Type B pancreatic cell (in vitro differentiated cells): Measurements from ENCODE around the gene NR1D2. TPM values are rescaled to one million over a fixed set of nuclear protein-coding genes. Genes with fewer than 3 reads are reported as not detected.
"Not testable (repeated sequence)": the region's sequence is repeated elsewhere in the genome, so short reads cannot be mapped to it uniquely, and the experiment has no call there.

Experiments
- DNase-seq: peaks from one replicate; pipeline ENCODE4 v3.0.0; 2021; ENCODE audit warnings: mixed read lengths; ENCODE audit not compliant: unreplicated experiment; ENCODE audit errors: extremely low spot score
- H3K27ac Mint-ChIP-seq: 2 replicates; pipeline ENCODE4 v1.8.0; 2021; ENCODE audit warnings: mild to moderate bottlenecking, mixed read lengths
- H3K27me3 Mint-ChIP-seq: 2 replicates; pipeline ENCODE4 v1.8.0; 2021; ENCODE audit warnings: mixed read lengths
- H3K36me3 Mint-ChIP-seq: 2 replicates; pipeline ENCODE4 v1.8.0; 2021; ENCODE audit warnings: mixed read lengths
- H3K4me1 Mint-ChIP-seq: one replicate; pipeline ENCODE4 v1.8.0; 2021; ENCODE audit warnings: mixed read lengths; ENCODE audit not compliant: unreplicated experiment
- H3K4me3 Mint-ChIP-seq: 2 replicates; pipeline ENCODE4 v1.8.0; 2021; ENCODE audit warnings: mild to moderate bottlenecking, mixed read lengths
- H3K9me3 Mint-ChIP-seq: 2 replicates; pipeline ENCODE4 v1.8.0; 2021; ENCODE audit warnings: mixed read lengths
- total RNA-seq: library from RNA; stranded (reverse); gene quantifications from 2 replicates; pipeline ENCODE4 v1.2.1, GENCODE V29; 2021; ENCODE audit warnings: low replicate concordance
- TF ChIP-seq, protein P1 (sequence below): fragments of 200-600 bp; sonication (generic); conservative IDR thresholded peaks from 2 replicates; pipeline ENCODE4 v1.5.0; 2021; ENCODE audit warnings: antibody characterized with exemption, mild to moderate bottlenecking

NR1D2 gene
- total RNA-seq, 1 donor from 2014 or later: 20.6 TPM

DNA sequence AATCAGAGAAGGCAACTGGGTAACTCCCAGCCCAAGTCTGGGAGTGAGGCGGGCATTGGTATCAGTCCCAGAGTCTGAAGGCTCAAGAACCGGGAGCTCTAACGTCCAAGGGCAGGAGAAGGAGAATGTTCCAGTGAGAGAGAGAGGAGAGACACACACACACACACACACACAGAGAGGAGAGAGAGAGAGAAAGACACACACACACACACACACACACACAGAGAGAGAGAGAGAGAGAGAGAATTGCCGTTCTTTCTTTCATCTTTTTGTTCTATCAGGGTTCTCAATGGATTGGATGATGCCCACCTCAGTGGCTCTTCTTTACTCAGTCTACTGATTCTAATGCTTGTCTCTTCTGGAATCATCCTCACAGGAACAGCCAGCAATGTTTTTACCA, 57.0 kb downstream of the NR1D2 start:
- Mint-ChIP-seq H3K27me3 (peaks cover 17% of the 10 kb centered on the region), H3K4me3 (no peak overlapping the region), H3K4me1 (peaks cover 4% of the 10 kb centered on the region), H3K27ac (no peak overlapping the region), H3K9me3 (no peaks in the 10 kb centered on the region), H3K36me3 (no peaks in the 10 kb centered on the region)
- TF ChIP-seq, protein P1, sequence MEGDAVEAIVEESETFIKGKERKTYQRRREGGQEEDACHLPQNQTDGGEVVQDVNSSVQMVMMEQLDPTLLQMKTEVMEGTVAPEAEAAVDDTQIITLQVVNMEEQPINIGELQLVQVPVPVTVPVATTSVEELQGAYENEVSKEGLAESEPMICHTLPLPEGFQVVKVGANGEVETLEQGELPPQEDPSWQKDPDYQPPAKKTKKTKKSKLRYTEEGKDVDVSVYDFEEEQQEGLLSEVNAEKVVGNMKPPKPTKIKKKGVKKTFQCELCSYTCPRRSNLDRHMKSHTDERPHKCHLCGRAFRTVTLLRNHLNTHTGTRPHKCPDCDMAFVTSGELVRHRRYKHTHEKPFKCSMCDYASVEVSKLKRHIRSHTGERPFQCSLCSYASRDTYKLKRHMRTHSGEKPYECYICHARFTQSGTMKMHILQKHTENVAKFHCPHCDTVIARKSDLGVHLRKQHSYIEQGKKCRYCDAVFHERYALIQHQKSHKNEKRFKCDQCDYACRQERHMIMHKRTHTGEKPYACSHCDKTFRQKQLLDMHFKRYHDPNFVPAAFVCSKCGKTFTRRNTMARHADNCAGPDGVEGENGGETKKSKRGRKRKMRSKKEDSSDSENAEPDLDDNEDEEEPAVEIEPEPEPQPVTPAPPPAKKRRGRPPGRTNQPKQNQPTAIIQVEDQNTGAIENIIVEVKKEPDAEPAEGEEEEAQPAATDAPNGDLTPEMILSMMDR: no peak
- no peak for DNase-seq

DNA sequence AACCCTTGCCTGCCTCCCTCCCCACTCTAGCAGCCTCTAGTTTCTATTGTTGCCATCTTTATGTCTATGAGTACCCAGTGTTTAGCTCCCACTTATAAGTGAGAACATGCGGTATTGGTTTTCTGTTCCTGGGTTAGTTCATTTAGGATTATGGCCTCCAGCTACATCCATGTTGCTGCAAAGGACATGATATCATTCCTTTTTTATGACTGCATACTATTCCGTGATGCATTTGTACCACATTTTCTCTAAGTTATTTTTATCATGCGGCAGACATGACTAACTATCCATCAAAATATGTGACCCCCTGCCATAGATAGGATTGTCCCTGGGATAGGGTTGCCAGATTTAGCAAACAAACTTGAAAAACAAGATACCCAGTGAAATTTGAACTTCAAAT, 58.4 kb downstream of the NR1D2 start:
- H3K4me3 Mint-ChIP-seq: no peak overlapping the region
- H3K4me1 Mint-ChIP-seq: peaks cover 4% of the 10 kb centered on the region
- DNase-seq: no peak

DNA sequence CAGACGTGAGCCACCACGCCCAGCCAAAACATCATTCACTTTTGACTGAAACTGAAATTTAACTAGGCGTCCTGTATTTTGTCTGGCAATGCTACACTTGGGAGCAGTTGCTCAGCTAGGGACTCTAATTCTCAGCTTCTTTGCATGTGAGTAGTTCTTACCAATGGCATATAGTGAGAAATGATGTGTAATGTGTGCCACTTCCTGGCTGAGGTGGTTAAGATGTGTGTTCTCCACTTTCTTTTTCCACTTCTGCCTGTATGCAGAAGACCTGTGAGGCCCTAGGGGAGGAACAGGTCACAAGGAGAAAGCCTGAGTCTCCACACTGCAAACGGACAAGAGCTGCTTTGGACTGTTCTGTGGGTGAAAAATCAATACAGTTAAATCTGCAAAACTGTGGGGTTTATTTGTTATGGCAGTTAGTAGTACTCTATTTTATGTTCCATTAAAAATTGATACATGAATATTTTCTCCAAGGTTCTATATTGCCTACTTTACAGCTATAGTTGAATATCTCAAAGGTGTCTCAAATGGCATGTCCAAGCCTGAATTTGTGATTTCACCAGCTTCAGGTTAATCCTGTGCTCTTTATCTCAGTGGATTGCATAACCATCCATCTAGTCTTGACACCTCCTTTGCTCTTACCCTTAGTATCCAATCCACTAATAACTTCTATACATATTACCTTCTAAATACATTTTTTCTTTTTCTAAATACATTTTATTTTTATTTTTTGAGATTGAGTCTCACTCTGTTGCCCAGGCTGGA, 59.3 kb downstream of the NR1D2 start:
- no peak for DNase-seq
- no peaks in the 10 kb centered on the region for H3K4me1 Mint-ChIP-seq
- no peak overlapping the region for H3K4me3 Mint-ChIP-seq
- no peak overlapping the region for H3K27ac Mint-ChIP-seq
- TF ChIP-seq, protein P1: no peak
- H3K36me3 Mint-ChIP-seq: no peaks in the 10 kb centered on the region
- no peaks in the 10 kb centered on the region for H3K9me3 Mint-ChIP-seq
- peaks cover 15% of the 10 kb centered on the region for H3K27me3 Mint-ChIP-seq

More for the DNA sequence above, 58.4 kb downstream of the NR1D2 start:
- Mint-ChIP-seq H3K27ac (no peak overlapping the region), H3K36me3 (no peaks in the 10 kb centered on the region), H3K27me3 (peaks cover 17% of the 10 kb centered on the region), H3K9me3 (no peaks in the 10 kb centered on the region)
- TF ChIP-seq, protein P1: no peak

DNA sequence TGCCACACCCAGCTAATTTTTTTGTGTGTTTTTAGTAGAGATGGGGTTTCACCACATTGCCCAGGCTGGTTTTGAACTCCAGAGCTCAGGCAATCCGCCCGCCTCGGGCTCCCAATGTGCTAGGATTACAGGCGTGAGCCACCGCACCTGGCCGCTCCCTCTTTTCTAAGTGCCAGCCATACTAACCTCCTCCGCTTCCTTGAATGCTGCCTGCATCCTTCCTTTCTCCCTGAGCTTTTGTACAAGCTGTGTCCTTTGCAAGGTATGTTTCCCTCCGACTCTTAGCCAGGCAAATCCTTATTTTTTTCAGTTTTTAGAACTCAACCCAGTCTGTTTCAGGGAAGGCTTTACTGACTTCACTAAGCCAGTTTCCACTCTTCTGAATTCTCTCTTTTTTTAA, 60.6 kb downstream of the NR1D2 start:
- Mint-ChIP-seq H3K27me3 (peaks cover 9% of the 10 kb centered on the region), H3K36me3 (no peaks in the 10 kb centered on the region), H3K9me3 (no peaks in the 10 kb centered on the region), H3K4me1 (no peaks in the 10 kb centered on the region), H3K4me3 (no peak overlapping the region), H3K27ac (no peak overlapping the region)
- TF ChIP-seq, protein P1: no peak
- no peak for DNase-seq

DNA sequence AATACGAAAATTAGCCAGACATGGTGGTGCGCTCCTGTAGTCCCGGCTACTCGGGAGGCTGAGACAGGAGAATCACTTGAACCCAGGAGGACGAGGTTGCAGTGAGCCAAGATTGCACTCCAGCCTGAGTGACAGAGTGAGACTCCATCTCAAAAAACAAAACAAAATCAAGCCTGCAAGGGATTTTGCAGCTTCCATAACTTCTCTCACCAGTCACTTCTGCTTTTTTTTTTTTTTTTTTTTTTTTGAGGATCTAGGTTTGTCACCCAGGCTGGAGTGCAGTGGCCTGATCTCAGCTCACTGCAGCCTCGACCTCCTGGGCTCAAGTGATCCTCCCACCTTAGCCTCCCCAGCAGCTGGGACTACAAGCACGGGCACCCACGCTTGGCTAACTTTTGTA, 65.7 kb downstream of the NR1D2 start:
- not testable (repeated sequence) for H3K4me1 Mint-ChIP-seq, DNase-seq, H3K36me3 Mint-ChIP-seq, H3K27ac Mint-ChIP-seq, H3K9me3 Mint-ChIP-seq, H3K4me3 Mint-ChIP-seq, H3K27me3 Mint-ChIP-seq

DNA sequence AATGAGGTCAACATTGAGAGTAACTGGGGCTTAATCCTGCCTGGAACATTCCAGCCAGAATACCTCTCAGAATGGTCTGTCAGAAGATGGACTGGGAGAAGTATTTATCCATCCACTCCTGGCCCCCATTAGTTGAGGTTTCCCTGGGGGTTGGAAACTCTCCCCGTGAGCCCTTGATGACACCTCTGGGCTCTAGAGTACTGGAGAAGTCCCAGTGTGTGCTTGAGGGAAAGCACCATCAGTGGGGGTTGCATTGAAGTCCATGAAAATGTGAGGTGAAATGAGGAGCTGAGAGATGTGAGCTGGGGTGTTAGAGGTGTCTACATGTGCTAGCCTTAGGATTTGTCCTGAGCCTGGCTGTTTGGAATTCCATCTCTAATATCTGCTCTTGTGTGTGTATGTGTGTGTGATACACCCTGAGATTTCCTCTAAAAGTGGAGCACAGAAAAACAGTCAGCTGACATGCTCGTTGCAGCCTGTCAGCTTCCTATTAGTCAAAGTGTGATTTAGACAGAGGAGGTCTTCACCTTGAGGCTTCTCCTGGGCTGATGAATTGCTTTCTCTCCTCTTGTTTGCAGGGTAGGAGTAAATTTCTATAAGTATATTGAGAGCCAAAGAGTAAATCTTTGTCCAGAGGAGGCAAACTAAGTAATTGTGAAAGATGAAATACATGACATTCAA, 67.6 kb downstream of the NR1D2 start:
- Mint-ChIP-seq H3K9me3 (no peaks in the 10 kb centered on the region), H3K4me1 (peaks cover 7% of the 10 kb centered on the region), H3K27ac (no peak overlapping the region), H3K27me3 (no peaks in the 10 kb centered on the region), H3K4me3 (no peak overlapping the region), H3K36me3 (no peaks in the 10 kb centered on the region)
- TF ChIP-seq, protein P1: no peak
- DNase-seq: no peak
